WI38 (cell line): ENCODE data around the gene CLDN15.

Source experiments
- H3K4me3 ChIP-seq: 2 replicates; pipeline ENCODE4 v1.5.1; 2011; ENCODE audit warnings: low read depth, mild to moderate bottlenecking, control low read depth, low read length
- TF ChIP-seq, protein P1 (sequence below): IDR thresholded peaks from 2 replicates; pipeline ENCODE4 v1.5.1; 2012; ENCODE audit warnings: low read depth, mild to moderate bottlenecking, control low read depth, low read length

Gene CLDN15

DNA sequence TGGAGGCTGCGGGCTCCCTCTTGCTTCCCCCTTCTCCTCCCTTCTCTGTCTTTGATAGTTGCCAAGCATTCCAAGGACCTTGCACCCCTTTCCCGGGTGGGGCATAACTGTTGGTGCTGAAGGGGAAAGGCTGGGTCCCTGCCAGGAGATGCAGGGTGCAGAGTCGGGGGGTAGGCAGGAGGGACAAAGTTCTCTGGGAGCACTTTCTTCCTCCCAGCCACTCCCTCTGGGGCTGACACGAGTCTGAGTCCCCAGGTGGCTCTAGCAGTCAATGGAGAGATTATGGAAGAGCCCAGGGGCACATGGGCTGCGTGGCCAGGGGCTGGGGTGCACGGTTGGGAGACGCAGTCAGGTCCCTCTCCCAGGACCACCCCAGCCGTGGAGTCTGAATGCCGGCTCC, 2.1 kb downstream of the CLDN15 start:
- TF ChIP-seq, protein P1, sequence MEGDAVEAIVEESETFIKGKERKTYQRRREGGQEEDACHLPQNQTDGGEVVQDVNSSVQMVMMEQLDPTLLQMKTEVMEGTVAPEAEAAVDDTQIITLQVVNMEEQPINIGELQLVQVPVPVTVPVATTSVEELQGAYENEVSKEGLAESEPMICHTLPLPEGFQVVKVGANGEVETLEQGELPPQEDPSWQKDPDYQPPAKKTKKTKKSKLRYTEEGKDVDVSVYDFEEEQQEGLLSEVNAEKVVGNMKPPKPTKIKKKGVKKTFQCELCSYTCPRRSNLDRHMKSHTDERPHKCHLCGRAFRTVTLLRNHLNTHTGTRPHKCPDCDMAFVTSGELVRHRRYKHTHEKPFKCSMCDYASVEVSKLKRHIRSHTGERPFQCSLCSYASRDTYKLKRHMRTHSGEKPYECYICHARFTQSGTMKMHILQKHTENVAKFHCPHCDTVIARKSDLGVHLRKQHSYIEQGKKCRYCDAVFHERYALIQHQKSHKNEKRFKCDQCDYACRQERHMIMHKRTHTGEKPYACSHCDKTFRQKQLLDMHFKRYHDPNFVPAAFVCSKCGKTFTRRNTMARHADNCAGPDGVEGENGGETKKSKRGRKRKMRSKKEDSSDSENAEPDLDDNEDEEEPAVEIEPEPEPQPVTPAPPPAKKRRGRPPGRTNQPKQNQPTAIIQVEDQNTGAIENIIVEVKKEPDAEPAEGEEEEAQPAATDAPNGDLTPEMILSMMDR, result no peak
- no peak overlapping the region for H3K4me3 ChIP-seq

- H3K4me3 ChIP-seq, result no peak overlapping the region
- TF ChIP-seq, protein P1, result no peak
Measured at GRCh38 chr7:101235050-101235449, 2.6 kb downstream of the CLDN15 start.

GRCh38 chr7:101234636-101235035, 3.0 kb downstream of the CLDN15 start:
- TF ChIP-seq, protein P1, result no peak
- H3K4me3 ChIP-seq, result no peak overlapping the region

DNA sequence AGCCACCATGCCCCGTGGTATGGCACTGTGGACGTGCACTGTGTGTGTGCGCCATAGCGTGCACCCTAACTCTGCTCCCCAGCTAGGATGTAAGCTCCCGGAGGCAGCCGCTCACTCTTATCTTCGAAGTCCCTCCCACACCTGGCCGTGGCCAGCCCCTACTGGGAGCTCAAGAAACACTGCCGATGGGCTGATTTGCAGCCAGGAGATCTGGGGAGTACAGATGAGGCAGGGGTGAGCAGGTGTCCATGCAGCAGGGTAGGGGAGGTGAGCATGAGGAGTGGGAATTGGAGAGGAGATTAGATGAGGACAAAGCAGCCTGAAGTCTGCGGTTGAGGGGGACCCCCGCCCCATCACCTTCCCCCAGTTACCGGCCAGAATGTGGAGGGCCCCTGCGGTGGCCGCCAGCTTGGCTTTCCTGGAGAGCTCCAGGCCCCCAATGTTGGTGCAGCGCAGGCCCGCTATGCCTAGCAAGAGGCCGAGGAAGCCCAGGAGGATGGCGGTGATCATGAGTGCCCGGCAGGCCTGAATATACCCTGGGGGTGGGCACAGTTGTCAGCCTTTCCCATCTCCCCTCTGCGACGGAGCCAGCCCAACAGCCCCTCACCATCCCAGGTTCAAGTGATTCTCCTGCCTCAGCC, 3.6 kb downstream of the CLDN15 start:
- TF ChIP-seq, protein P1, result no peak
- H3K4me3 ChIP-seq, result no peak overlapping the region

- TF ChIP-seq, protein P1, result no peak
- H3K4me3 ChIP-seq, result no peak overlapping the region
Measured at GRCh38 chr7:101232141-101232850, 5.3 kb downstream of the CLDN15 start.

DNA sequence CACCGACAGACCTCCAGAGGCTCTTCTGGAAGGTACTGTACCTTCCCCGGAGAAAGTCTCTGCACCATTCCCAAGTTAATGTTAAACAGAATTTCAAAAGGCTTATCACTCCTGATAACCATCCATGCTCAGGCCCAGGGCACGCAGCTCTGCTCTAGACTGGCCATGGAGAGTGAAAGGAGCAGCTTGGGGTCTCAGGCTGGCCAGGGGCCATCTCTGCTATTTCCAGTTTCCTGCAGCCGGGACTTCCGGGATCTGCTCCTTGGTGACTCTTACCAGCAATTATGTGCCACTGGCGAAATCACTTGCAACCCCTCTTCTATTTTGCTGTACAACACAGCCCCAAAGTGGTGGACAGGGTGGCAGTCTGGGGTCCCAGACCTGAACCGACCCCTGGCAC, 6.0 kb downstream of the CLDN15 start:
- H3K4me3 ChIP-seq, result no peak overlapping the region
- TF ChIP-seq, protein P1, result no peak

GRCh38 chr7:101226721-101227120, 10.9 kb downstream of the CLDN15 start:
- TF ChIP-seq, protein P1, result no peak
- no peak overlapping the region for H3K4me3 ChIP-seq
